HG02623 (cell line): ENCODE measurements around the gene EHBP1.

Experiments
- ATAC-seq: cut with Tn5 transposase; IDR thresholded peaks from one replicate; pipeline ENCODE4 v1.9.1; 2021; ENCODE audit warnings: moderate library complexity; ENCODE audit not compliant: unreplicated experiment

EHBP1 gene

DNA sequence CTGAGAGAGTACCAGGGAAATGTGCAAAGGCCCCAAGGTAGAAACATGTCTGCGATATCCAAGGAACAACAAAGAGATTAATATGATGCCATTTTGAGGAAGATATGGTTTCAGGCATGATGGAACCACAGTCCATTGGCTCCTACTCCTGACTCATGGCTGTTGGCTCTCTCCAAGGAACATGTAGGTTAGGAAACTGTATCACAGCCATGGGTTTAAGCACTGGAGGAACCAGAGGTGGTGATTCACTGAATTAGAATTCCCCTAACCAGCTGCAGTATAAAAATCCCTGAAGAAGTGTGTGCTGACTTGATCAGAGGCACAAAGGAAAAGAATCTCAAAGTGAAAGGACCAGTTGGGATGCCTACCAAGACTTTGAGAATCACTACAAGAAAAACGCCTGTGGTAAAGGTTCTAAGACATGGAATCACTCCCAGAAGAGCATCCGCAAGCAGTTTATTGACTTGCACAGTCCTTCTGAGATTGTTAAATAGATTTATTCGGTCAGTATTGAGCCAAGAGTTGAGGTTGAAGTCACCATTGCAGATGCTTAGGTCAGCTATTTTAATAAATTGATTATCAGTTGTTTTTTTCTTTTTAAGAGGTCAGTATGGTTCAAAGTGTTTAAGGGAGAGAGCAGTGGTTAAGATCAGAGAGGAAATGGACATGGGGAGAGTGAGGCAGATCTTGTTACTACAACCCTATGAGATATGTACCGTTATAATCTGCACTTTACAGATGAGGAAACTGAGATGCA, 234.4 kb downstream of the EHBP1 start:
- no peak for ATAC-seq

DNA sequence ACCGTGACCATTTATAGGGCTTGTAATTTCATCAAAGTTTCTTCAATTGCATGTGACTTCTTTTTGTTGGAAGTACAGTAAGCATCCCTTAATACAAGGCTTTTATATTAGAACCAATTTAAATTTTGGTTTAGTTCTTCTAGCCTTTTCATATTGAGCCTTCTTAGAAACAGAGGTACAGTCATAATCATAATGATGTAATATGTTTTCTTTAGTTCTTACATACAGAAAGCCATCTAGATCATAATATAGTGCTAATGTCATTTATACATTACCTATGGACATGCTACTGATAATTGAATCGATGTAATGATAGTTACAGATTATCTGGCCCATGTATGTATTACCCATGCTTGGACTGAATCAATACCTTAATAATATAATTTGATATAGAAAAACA, 235.2 kb downstream of the EHBP1 start:
- ATAC-seq = no peak

- ATAC-seq = no peak
Measured at GRCh38 chr2:62941413-62941812, 235.9 kb downstream of the EHBP1 start.

DNA sequence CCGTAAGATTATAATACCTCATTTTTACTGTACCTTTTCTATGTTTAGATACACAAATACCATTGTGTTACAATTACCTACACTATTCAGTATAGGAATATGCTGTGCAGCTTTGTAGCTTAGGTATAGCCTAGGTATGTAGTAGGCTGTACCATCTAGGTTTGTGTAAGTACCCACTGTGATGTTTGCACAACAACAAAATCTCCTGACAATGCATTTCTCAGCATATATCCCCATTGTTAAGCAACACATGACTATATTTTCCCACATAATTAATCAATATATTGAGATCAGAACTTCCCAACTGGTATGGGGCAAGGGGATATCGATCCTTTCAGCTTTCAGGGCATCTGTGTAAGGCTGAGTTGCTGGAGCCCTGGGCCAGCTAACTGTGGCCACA, 238.8 kb downstream of the EHBP1 start:
- ATAC-seq = no peak

DNA sequence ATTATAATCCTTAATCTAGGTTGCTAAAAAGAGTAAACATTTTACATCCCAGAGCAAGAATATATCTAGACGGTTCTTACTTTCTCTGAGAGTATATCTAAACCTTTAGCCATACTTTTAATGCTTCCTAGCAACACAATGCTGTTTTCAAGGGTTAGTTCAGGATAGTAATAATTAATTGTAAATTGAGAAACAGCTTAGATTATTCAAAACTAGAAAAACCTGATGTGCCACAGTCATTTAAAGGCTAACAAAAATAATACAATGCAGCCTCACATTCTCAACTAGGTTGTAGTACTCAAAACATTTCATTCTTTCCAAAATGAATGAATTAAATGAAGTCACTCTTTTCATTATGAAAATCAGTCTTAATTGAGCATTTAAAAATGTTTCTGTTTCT, 241.9 kb downstream of the EHBP1 start:
- ATAC-seq = no peak

DNA sequence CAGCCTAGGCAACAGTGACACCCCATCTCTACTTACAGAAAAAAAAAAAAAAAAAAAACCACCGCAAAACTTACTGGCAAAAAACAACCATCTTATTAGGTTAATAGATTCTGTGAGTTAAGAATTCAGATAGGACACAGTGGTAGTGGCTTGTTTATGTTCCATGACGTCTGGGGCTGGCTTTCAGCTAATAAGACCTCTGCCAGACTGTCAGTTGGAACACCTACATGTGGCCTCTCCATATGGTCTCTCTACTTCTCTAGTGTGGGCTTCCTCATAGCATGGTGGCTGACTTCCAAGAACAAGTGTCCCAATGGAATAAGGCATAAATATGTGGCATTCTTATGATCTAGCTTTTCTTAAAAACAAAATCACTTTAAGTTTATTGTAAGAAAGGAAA, 251.1 kb downstream of the EHBP1 start:
- no peak for ATAC-seq

GRCh38 chr2:62958206-62958605, 252.7 kb downstream of the EHBP1 start:
- no peak for ATAC-seq

DNA sequence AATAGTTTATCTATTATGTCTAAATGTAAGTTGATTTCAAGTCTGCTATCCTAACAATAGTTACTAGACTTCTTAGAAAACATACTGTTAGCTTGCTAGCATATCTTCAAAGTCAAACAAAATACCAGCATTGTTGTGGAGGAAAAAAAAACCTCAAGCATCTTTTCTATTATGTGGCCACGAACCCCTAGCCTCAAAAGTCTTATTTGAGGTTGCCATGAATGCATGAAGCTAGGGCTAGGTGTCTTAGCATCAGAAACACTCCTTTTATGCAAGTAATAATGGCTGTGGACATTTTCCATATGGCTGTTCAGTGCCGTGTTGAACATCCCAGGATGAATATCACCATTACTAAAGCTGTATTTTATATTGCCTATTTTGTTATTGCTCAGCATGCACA, 258.5 kb downstream of the EHBP1 start:
- ATAC-seq = no peak

DNA sequence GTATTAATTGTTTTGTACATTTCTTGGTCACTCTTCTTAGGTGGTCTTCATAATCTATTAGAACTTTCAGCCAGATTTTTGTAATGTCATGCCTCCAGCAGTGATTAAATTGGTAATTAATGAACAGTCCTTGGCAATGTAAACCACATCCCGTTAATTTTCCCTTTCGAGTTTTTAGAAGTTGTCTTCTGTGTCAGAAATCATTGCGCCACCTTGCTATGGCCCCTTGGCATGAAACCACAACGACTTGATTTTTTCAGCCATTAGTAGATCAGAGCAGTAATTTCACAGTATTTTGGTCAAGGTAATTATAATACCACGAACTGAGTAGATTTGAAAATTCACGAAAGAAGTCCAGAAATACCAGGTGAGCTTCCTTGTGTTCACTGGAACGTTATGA, 259.2 kb downstream of the EHBP1 start:
- ATAC-seq = no peak

- no peak for ATAC-seq
Measured at GRCh38 chr2:62966991-62967390, 261.5 kb downstream of the EHBP1 start.

DNA sequence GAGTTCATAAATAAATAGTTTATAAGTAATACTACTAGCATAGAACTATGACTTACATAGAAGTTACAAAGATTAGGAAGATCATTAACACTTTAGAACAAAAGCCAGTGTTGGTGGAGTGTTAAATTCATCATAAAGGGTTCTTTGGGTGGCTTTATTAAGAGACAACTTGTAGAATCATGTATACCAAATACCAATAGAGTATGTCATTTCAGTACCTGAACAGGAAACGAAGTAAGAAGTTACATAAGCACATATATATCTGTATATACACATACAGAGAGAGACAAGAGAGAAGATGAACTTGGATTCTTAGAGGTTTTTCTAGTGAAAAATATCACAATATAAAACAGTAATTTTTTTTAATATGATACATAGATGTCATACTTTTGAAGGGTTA, 262.7 kb downstream of the EHBP1 start:
- no peak for ATAC-seq

DNA sequence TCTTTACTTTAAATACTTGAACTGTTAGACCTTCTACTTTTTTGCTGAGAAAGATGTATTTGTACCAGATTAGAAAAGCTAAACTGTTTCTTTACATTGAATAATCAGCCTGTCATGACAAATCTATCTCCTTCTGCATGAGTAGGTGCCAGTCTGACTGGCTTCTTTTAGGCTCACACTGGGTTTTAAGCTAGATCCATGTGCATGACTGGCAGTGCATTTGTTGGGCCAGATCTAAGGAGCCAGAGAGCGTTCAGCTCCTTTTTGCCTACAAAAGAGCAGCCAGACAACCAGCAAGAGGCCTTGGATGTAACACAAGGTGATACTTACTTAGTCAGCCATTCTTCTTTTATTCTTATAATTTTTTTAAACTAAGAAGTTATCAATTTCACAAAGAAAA, 263.2 kb downstream of the EHBP1 start:
- no peak for ATAC-seq

DNA sequence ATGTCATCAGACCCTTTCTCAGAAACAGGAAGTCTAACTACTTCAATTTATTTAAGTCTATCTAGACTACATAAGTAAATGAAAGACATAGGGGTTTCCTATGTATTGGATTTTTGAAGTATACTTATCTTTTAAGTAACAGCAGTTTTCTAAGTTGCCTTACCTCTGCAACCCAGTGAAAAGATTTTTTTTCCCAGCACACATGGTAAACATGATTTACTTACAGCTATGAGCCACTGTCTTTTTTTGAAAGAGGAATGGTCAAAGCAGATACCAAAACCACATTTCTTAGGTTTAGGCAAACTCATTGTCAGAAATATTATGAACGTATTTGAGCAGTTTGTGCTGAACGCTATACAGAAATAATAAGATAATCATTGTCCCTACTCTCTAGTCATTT, 266.4 kb downstream of the EHBP1 start:
- no peak for ATAC-seq

- no peak for ATAC-seq
Measured at GRCh38 chr2:62972601-62973000, 267.1 kb downstream of the EHBP1 start.

DNA sequence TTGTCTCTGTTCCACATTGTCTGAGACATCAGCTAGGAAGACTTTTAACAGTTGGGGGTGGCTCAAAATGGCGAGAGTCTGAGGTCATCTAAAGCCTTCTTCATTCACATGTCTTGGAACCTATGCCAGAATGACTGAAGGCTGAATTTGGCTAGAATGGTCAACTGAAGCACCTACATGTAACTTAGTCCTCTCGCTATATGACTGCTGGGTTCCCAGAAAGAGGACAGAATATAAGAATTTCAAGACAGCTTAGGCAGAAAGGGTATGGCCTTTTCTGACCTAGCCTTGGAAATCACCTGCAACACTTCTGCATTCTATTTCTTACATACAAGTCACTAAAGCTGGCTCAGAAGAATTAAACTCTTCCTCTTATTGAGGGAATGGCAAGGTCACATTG, 269.5 kb downstream of the EHBP1 start:
- ATAC-seq = no peak

DNA sequence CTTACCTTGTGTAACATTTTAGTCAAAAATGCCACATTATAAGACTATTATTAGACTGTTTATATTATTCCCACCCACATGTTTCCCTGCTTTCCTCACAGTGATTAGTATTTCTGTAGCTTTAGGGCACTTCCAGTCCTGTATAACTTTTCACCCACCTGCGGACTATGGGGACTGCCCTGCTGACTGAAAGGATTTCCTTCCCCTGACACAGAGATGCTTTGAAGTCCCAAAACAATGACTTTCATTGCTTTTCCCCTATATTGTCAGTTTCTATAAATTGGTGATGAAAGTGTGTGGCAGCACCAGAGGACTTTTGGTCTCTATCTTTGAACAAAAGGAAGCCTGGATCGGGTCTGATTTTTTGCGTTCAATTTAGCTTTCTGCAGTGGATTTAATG, 286.1 kb downstream of the EHBP1 start:
- ATAC-seq = no peak

DNA sequence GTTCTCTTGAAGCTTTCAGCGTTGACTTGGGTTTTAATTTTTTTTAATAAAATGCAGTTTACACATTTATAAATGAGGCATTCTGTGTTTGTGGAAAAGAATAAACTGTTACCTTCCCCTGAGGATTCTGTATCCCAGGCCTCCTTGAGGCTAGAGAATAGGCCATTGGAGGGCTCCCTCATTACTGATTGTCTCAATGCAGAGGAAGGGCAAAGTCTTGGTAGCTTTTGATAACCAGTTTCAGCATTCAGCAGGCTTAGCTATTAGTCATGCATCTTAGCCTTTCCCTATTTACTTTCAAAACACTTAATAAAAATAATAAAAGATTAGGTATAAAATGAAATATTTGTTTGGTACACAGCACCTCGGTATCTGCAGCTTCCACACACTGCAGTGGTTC, 287.0 kb downstream of the EHBP1 start:
- ATAC-seq = no peak

- ATAC-seq = no peak
Measured at GRCh38 chr2:62994206-62994605, 288.7 kb downstream of the EHBP1 start.

- ATAC-seq = no peak
Measured at GRCh38 chr2:62996534-62997186, 291.1 kb downstream of the EHBP1 start.

- ATAC-seq = no peak
Measured at GRCh38 chr2:62998949-62999348, 293.4 kb downstream of the EHBP1 start.

GRCh38 chr2:62999905-63000304, 294.4 kb downstream of the EHBP1 start:
- no peak for ATAC-seq

DNA sequence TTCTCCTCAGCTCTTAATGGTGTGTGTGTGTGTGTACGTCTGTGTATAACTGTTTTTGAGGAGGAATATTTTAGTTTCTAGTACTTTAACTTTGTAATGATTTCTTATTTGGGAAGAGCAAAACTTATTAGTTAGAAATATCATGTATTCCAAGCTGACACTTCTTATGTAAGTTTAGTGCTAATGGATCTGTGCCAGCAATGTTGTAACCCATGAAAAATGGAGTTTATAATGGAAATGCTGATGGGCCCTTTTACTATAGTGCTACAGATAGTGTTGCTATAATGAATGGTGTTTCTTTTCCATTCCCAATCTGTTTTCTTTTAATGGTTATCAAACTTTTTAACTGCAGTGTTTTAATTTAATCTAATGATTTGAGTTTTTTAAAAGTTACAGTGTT, 295.3 kb downstream of the EHBP1 start:
- no peak for ATAC-seq

DNA sequence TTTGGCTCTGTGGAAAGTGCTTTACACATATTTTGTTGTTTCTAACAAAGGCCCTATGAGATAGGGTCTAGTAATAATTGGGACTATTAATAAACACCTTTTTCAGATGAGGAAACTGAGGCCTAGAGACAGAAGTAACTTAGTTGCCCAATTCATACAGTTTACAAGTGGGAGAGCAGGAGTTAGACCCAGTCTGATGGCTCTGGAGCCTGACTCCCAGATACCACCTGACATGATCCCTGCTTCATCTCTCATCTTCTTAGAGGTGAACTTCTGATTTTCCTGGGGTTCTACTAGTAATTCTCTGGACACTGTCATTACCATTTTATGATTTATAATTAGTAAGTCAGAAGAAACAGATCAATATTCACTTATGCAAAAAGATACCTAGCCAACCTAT, 296.1 kb downstream of the EHBP1 start:
- ATAC-seq = no peak
